Karpas-422 (cell line): Measurements from ENCODE around the gene STK32C. TPM values are rescaled to one million over a fixed set of nuclear protein-coding genes. Genes with fewer than 3 reads are reported as not detected.

Source experiments
- DNase-seq: peaks from one replicate; pipeline ENCODE4 v3.0.0-alpha.2; 2015
- H2AFZ ChIP-seq: fragments of 200-600 bp; sonication (generic); 2 replicates; pipeline ENCODE4 v1.6.1; 2014; ENCODE audit warnings: antibody characterized with exemption, low read length, mixed read lengths
- H3K27ac ChIP-seq: fragments of 200-600 bp; sonication (generic); 2 replicates; pipeline ENCODE4 v1.5.1; 2014; ENCODE audit warnings: mild to moderate bottlenecking, low read length, moderate library complexity
- H3K27me3 ChIP-seq: fragments of 200-600 bp; sonication (generic); 2 replicates; pipeline ENCODE4 v1.6.1; 2014; ENCODE audit warnings: low read length, mixed read lengths
- H3K36me3 ChIP-seq: fragments of 200-600 bp; sonication (generic); 2 replicates; pipeline ENCODE4 v1.6.1; 2014; ENCODE audit warnings: low read length, mixed read lengths; ENCODE audit not compliant: insufficient read depth
- H3K4me1 ChIP-seq: fragments of 200-600 bp; sonication (generic); 2 replicates; pipeline ENCODE4 v1.6.1; 2014; ENCODE audit warnings: mild to moderate bottlenecking, low read length, mixed read lengths
- H3K4me2 ChIP-seq: fragments of 200-600 bp; sonication (generic); 2 replicates; pipeline ENCODE4 v1.6.1; 2014; ENCODE audit warnings: low read length, low read depth, mild to moderate bottlenecking; ENCODE audit not compliant: poor library complexity, severe bottlenecking
- H3K4me3 ChIP-seq: fragments of 200-600 bp; sonication (generic); 2 replicates; pipeline ENCODE4 v1.5.1; 2014; ENCODE audit warnings: mild to moderate bottlenecking, antibody characterized with exemption, low read length, mixed read lengths
- H3K79me2 ChIP-seq: fragments of 200-600 bp; sonication (generic); 2 replicates; pipeline ENCODE4 v1.6.1; 2014; ENCODE audit warnings: mild to moderate bottlenecking, low read length, mixed read lengths
- H3K9ac ChIP-seq: fragments of 200-600 bp; sonication (generic); 2 replicates; pipeline ENCODE4 v1.6.0; 2014; ENCODE audit warnings: low read length
- H3K9me2 ChIP-seq: fragments of 200-600 bp; sonication (generic), shearing (Covaris generic); replicated peaks from 2 replicates; pipeline ENCODE4 v1.6.0; 2014; ENCODE audit warnings: mild to moderate bottlenecking, low read length, moderate library complexity; ENCODE audit not compliant: insufficient read depth
- H3K9me3 ChIP-seq: fragments of 300-700, 200-600 bp; sonication (generic); 2 replicates; pipeline ENCODE4 v1.6.1; 2014; ENCODE audit warnings: low read length, mixed read lengths
- H4K20me1 ChIP-seq: fragments of 200-600 bp; sonication (generic); 2 replicates; pipeline ENCODE4 v1.6.1; 2014; ENCODE audit warnings: mild to moderate bottlenecking, antibody characterized with exemption, low read length, low read depth; ENCODE audit not compliant: insufficient read depth
- total RNA-seq: library from RNA; depleted of rRNA; stranded (reverse); fragments of >200 nt; shearing (Covaris generic); gene quantifications from 2 replicates; pipeline ENCODE4 v1.2.3, GENCODE V29; 2014; ENCODE audit warnings: low replicate concordance

Gene STK32C
- total RNA-seq, 1 experiment from 2014 or later, result 8.4 TPM

GRCh38 chr10:132204078-132204780 is 103.5 kb downstream of the STK32C start:
- no peaks in the 10 kb centered on the region for H3K4me1 ChIP-seq
- H3K27me3 ChIP-seq, result no peaks in the 10 kb centered on the region
- H3K9me3 ChIP-seq, result no peaks in the 10 kb centered on the region
- no peaks in the 10 kb centered on the region for H4K20me1 ChIP-seq
- H3K27ac ChIP-seq, result no peak overlapping the region
- DNase-seq, result no peak
- H3K79me2 ChIP-seq, result no peaks in the 10 kb centered on the region
- no peak overlapping the region for H3K9ac ChIP-seq
- H3K9me2 ChIP-seq, result no peaks in the 10 kb centered on the region
- no peaks in the 10 kb centered on the region for H3K36me3 ChIP-seq
- H2AFZ ChIP-seq, result no peak overlapping the region
- H3K4me3 ChIP-seq, result no peak overlapping the region
- H3K4me2 ChIP-seq, result no peak overlapping the region

GRCh38 chr10:132203256-132204077 is 104.3 kb downstream of the STK32C start:
- no peaks in the 10 kb centered on the region for H3K9me2 ChIP-seq
- no peak overlapping the region for H3K4me2 ChIP-seq
- DNase-seq, result no peak
- no peaks in the 10 kb centered on the region for H3K9me3 ChIP-seq
- no peak overlapping the region for H2AFZ ChIP-seq
- no peaks in the 10 kb centered on the region for H3K36me3 ChIP-seq
- no peak overlapping the region for H3K4me3 ChIP-seq
- H4K20me1 ChIP-seq, result no peaks in the 10 kb centered on the region
- H3K9ac ChIP-seq, result no peak overlapping the region
- H3K27ac ChIP-seq, result no peak overlapping the region
- no peaks in the 10 kb centered on the region for H3K27me3 ChIP-seq
- no peaks in the 10 kb centered on the region for H3K4me1 ChIP-seq
- H3K79me2 ChIP-seq, result no peaks in the 10 kb centered on the region

GRCh38 chr10:132202070-132202970 is 105.4 kb downstream of the STK32C start:
- Histone ChIP-seq H3K4me2 (no peak overlapping the region), H3K9me2 (no peaks in the 10 kb centered on the region), H2AFZ (no peak overlapping the region), H3K9ac (no peak overlapping the region), H4K20me1 (no peaks in the 10 kb centered on the region), H3K9me3 (no peaks in the 10 kb centered on the region), H3K79me2 (no peaks in the 10 kb centered on the region), H3K27me3 (no peaks in the 10 kb centered on the region), H3K4me3 (no peak overlapping the region), H3K4me1 (no peaks in the 10 kb centered on the region), H3K27ac (no peak overlapping the region), H3K36me3 (no peaks in the 10 kb centered on the region)
- no peak for DNase-seq

GRCh38 chr10:132201111-132201969 is 106.4 kb downstream of the STK32C start:
- Histone ChIP-seq H3K4me1 (no peaks in the 10 kb centered on the region), H3K79me2 (no peaks in the 10 kb centered on the region), H3K36me3 (no peaks in the 10 kb centered on the region), H3K9me2 (no peaks in the 10 kb centered on the region), H2AFZ (no peak overlapping the region), H3K9ac (no peak overlapping the region), H4K20me1 (no peaks in the 10 kb centered on the region), H3K27me3 (no peaks in the 10 kb centered on the region), H3K4me2 (no peak overlapping the region), H3K27ac (no peak overlapping the region), H3K4me3 (no peak overlapping the region), H3K9me3 (no peaks in the 10 kb centered on the region)
- no peak for DNase-seq

- no peaks in the 10 kb centered on the region for H3K4me1 ChIP-seq
- H3K4me2 ChIP-seq, result no peak overlapping the region
- no peak for DNase-seq
- no peak overlapping the region for H2AFZ ChIP-seq
- no peaks in the 10 kb centered on the region for H4K20me1 ChIP-seq
- no peaks in the 10 kb centered on the region for H3K27me3 ChIP-seq
- H3K9me2 ChIP-seq, result no peaks in the 10 kb centered on the region
- no peaks in the 10 kb centered on the region for H3K36me3 ChIP-seq
- H3K4me3 ChIP-seq, result no peak overlapping the region
- no peak overlapping the region for H3K9ac ChIP-seq
- no peaks in the 10 kb centered on the region for H3K79me2 ChIP-seq
- no peaks in the 10 kb centered on the region for H3K9me3 ChIP-seq
- no peak overlapping the region for H3K27ac ChIP-seq
These were observed 107.2 kb downstream of the STK32C start for GRCh38 chr10:132200344-132201110.

GRCh38 chr10:132199854-132200311 is 107.9 kb downstream of the STK32C start:
- no peaks in the 10 kb centered on the region for H3K9me3 ChIP-seq
- H3K9ac ChIP-seq, result no peak overlapping the region
- no peak overlapping the region for H3K27ac ChIP-seq

GRCh38 chr10:132199268-132199853 is 108.4 kb downstream of the STK32C start:
- no peaks in the 10 kb centered on the region for H3K9me2 ChIP-seq
- no peaks in the 10 kb centered on the region for H3K9me3 ChIP-seq
- H3K79me2 ChIP-seq, result no peaks in the 10 kb centered on the region
- no peak overlapping the region for H3K4me3 ChIP-seq
- H2AFZ ChIP-seq, result no peak overlapping the region
- H3K36me3 ChIP-seq, result no peaks in the 10 kb centered on the region
- no peaks in the 10 kb centered on the region for H3K4me1 ChIP-seq
- H3K4me2 ChIP-seq, result no peak overlapping the region
- no peak for DNase-seq
- H3K9ac ChIP-seq, result no peak overlapping the region
- no peak overlapping the region for H3K27ac ChIP-seq
- H3K27me3 ChIP-seq, result no peaks in the 10 kb centered on the region
- no peaks in the 10 kb centered on the region for H4K20me1 ChIP-seq

More at GRCh38 chr10:132199854-132200311, 107.9 kb downstream of the STK32C start:
- Histone ChIP-seq H4K20me1 (no peaks in the 10 kb centered on the region), H3K27me3 (no peaks in the 10 kb centered on the region), H3K4me3 (no peak overlapping the region), H3K79me2 (no peaks in the 10 kb centered on the region), H3K36me3 (no peaks in the 10 kb centered on the region), H2AFZ (no peak overlapping the region), H3K4me2 (no peak overlapping the region), H3K9me2 (no peaks in the 10 kb centered on the region), H3K4me1 (no peaks in the 10 kb centered on the region)
- DNase-seq, result no peak
